ENCODE data around the gene TSPAN2.

GRCh38 chr1:115130786-115131185 lies 41.5 kb upstream of the TSPAN2 start:
- TF ChIP-seq MAX (IDR thresholded peaks at IDR 0.05) = no peak
- no peak for TF ChIP-seq EGR1 (IDR thresholded peaks at IDR 0.05)
- no peak for TF ChIP-seq EP300 (IDR thresholded peaks at IDR 0.05; ENCODE audit: borderline replicate concordance)
- no peak for TF ChIP-seq REST (IDR thresholded peaks at IDR 0.05; ENCODE audit: low read depth)
- no peak for TF ChIP-seq CEBPB (IDR thresholded peaks at IDR 0.05)
